Kidney (tissue), 14 donors: ENCODE measurements around the gene BORCS8. TPM values are rescaled to one million over a fixed set of nuclear protein-coding genes. Genes with fewer than 3 reads are reported as not detected.
"Not testable (repeated sequence)": the region's sequence is repeated elsewhere in the genome, so short reads cannot be mapped to it uniquely, and the experiment has no call there.

Experiments used
- DNase-seq, 5 donors: peaks; one replicate each; pipeline ENCODE4 v3.0.0-alpha.2; 2013 to 2020
- FAIRE-seq: peaks from 2 replicates; lab custom pipeline; 2012; peaks lifted over from hg19 to GRCh38; lab: Jason Lieb, UNC
- H3K27ac ChIP-seq, 2 donors: one replicate each; pipeline ENCODE4 v1.7.0; 2013; ENCODE audit warnings: low read depth in 2 of 2, low read length in 2 of 2, inconsistent platforms in 1 of 2
- H3K27me3 ChIP-seq: one replicate; pipeline ENCODE4 v1.7.1; 2013; ENCODE audit warnings: low read length, inconsistent platforms; ENCODE audit not compliant: control insufficient read depth, insufficient read depth
- H3K36me3 ChIP-seq, 3 donors: one replicate each; pipeline versions ENCODE4 v1.7.0 to v1.7.1; 2013; ENCODE audit warnings: low read length in 3 of 3, control low read depth in 1 of 3, inconsistent platforms in 1 of 3; ENCODE audit not compliant: insufficient read depth in 3 of 3, control insufficient read depth in 2 of 3
- H3K4me1 ChIP-seq, 3 donors: one replicate each; pipeline versions ENCODE4 v1.7.0 to v1.7.1; 2013; ENCODE audit warnings: low read length in 3 of 3, inconsistent platforms in 1 of 3, low read depth in 1 of 3; ENCODE audit not compliant: control insufficient read depth in 2 of 3, insufficient read depth in 2 of 3
- H3K4me3 ChIP-seq, 3 donors: one replicate each; pipeline versions ENCODE4 v1.7.0 to v1.8.1; 2013; ENCODE audit warnings: low read length in 3 of 3, control low read depth in 1 of 3, inconsistent platforms in 1 of 3
- H3K9ac ChIP-seq, 3 donors: one replicate each; pipeline versions ENCODE4 v1.7.0 to v1.7.1; 2013; ENCODE audit warnings: low read length in 3 of 3, control low read depth in 1 of 3, inconsistent platforms in 1 of 3
- H3K9me3 ChIP-seq, 3 donors: one replicate each; pipeline versions ENCODE4 v1.7.0 to v1.7.1; 2013; ENCODE audit warnings: low read length in 3 of 3, control low read depth in 1 of 3, inconsistent platforms in 1 of 3; ENCODE audit not compliant: control insufficient read depth in 2 of 3, insufficient read depth in 1 of 3
- CTCF ChIP-seq: IDR thresholded peaks from 3 replicates; pipeline ENCODE4 v1.5.1; 2012; ENCODE audit warnings: mild to moderate bottlenecking, moderate library complexity, borderline replicate concordance; ENCODE audit not compliant: insufficient read depth; ENCODE audit errors: extremely low read depth
- intact Hi-C: fragments of 100-400 bp; cut with DNase I; formaldehyde crosslinking; loops from one replicate; pipeline ENCODE4 v1.11.1; 2022
- polyA plus RNA-seq: library from polyadenylated mRNA; stranded (reverse); fragments of 350-450 nt; fragmentation: Illumina TruSeq; extraction: RNeasy Lipid Tissue Mini Kit (QIAGEN cat#74804); gene quantifications from one replicate; pipeline ENCODE4 v1.2.3, GENCODE V29; 2014; ENCODE audit warnings: low read depth, low replicate concordance; ENCODE audit not compliant: insufficient read depth
- total RNA-seq: library from RNA; stranded (reverse); fragmentation: NEBNext Ultra II Directional; extraction: Animal tissue kit (Norgen Biotek cat#: 25700); gene quantifications from one replicate; pipeline ENCODE4 v1.2.1, GENCODE V29; 2021
- donor health status: control.
- donor health status: control.
- donor health status: control.
- donor health status: control.
- donor health status: control.
- donor health status: DM: yes; HTN: yes; CAD: no.
- donor health status: Normal renal cell carcinoma (clear cell type).

The BORCS8 gene
- total and polyA plus RNA-seq, 2 donors from 2014 or later = 42.2 to 51.7 TPM

GRCh38 chr19:19138109-19138981, 53.6 kb downstream of the BORCS8 start, which contains the start of gene TMEM161A:
Gene TMEM161A (minus strand): TSS chr19:19138478. CDS start chr19:19138428, 50 bp downstream.
- DNase-seq (peak; percentile 98 to 99 (median 98)), FAIRE-seq (peak; percentile 83)
- Histone ChIP-seq H3K27me3 (no peaks in the 10 kb centered on the region), H3K36me3 (no peaks in the 10 kb centered on the region), H3K4me1 (peaks cover 0 to 7% (median 7%) of the 10 kb centered on the region in 3 donors), H3K9ac (peak within 1 kb of the TSS; percentile 43 to 99 (median 99)), H3K9me3 (no peaks in the 10 kb centered on the region), H3K4me3 (peak within 1 kb of the TSS; percentile 87 to 98 (median 98)), H3K27ac (peak within 1 kb of the TSS in 1 of 2 donors; percentile 72)
- intact Hi-C loops = loop anchor here (10.0 kb wide), 1 partner anchor 84 kb away; no protein-coding TSS in a partner anchor
- TF ChIP-seq CTCF = no peak

- intact Hi-C loops = loop anchor here (10.0 kb wide), 1 partner anchor 83 kb away; no protein-coding TSS in a partner anchor
- no peaks in the 10 kb centered on the region for H3K9me3 ChIP-seq
- H3K27ac ChIP-seq = peak overlapping the region in 1 of 2 donors; percentile 72
- H3K27me3 ChIP-seq = no peaks in the 10 kb centered on the region
- no peak for TF ChIP-seq CTCF
- H3K4me3 ChIP-seq = peak overlapping the region; percentile 87 to 98 (median 98)
- FAIRE-seq (no peak), DNase-seq (peak in 3 of 5 donors; percentile 8 to 56 (median 43))
- peak overlapping the region; percentile 43 to 99 (median 99) for H3K9ac ChIP-seq
- no peaks in the 10 kb centered on the region for H3K36me3 ChIP-seq
- peaks cover 0 to 7% (median 7%) of the 10 kb centered on the region in 3 donors for H3K4me1 ChIP-seq
Measured at GRCh38 chr19:19137556-19138108, 54.3 kb downstream of the BORCS8 start.

GRCh38 chr19:19135713-19136112, 56.2 kb downstream of the BORCS8 start:
- H3K4me1 ChIP-seq, DNase-seq, H3K36me3 ChIP-seq, H3K9ac ChIP-seq, FAIRE-seq, H3K27ac ChIP-seq, H3K9me3 ChIP-seq, H3K4me3 ChIP-seq, H3K27me3 ChIP-seq: not testable (repeated sequence)
- intact Hi-C loops = loop anchor here (10.0 kb wide), 1 partner anchor 81 kb away; no protein-coding TSS in a partner anchor
